Measurements from ENCODE around the gene DIP2C. TPM values are rescaled to one million over a fixed set of nuclear protein-coding genes. Genes with fewer than 3 reads are reported as not detected.

The DIP2C gene
- total and polyA plus RNA-seq, 2 donors from 2014 or later, result 6.2 to 22.6 TPM

DNA sequence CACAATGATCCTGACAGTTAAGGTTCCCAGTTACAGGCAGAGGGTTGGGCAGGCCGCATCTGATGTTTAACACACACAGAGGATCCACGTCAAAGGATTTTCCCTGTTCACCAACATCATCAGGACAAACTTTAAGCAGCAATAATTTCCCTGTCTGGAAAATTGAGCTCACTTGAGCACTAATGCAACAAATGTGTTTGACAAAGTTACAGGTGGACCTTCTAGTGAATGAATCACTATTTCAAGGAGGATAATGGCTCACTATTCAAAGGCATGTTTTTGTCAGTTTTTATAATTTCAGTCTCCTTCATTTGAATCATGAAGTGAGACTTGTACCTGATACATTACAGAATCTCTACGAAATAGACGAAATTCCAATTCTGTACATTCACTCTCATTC, 127.3 kb downstream of the DIP2C start:
- Histone ChIP-seq H3K9ac (ENCODE audit: low read length in 3 of 3) (no peak overlapping the region), H3K36me3 (ENCODE audit: control insufficient read depth in 2 of 3, insufficient read depth in 3 of 3, low read length in 3 of 3) (no peaks in the 10 kb centered on the region), H3K27ac (ENCODE audit: low read depth in 2 of 2, low read length in 2 of 2) (peak overlapping the region in 1 of 2 donors; percentile 28), H3K4me1 (ENCODE audit: control insufficient read depth in 2 of 3, insufficient read depth in 2 of 3, low read depth in 1 of 3, low read length in 3 of 3) (peaks cover 5 to 43% (median 28%) of the 10 kb centered on the region in 3 donors), H3K27me3 (ENCODE audit: control insufficient read depth, insufficient read depth, low read length) (no peaks in the 10 kb centered on the region), H3K4me3 (ENCODE audit: low read length in 3 of 3) (no peak overlapping the region), H3K9me3 (ENCODE audit: control insufficient read depth in 2 of 3, insufficient read depth in 1 of 3, low read length in 3 of 3) (peaks cover 0 to 11% (median 0%) of the 10 kb centered on the region in 3 donors)
- TF ChIP-seq, protein P1, sequence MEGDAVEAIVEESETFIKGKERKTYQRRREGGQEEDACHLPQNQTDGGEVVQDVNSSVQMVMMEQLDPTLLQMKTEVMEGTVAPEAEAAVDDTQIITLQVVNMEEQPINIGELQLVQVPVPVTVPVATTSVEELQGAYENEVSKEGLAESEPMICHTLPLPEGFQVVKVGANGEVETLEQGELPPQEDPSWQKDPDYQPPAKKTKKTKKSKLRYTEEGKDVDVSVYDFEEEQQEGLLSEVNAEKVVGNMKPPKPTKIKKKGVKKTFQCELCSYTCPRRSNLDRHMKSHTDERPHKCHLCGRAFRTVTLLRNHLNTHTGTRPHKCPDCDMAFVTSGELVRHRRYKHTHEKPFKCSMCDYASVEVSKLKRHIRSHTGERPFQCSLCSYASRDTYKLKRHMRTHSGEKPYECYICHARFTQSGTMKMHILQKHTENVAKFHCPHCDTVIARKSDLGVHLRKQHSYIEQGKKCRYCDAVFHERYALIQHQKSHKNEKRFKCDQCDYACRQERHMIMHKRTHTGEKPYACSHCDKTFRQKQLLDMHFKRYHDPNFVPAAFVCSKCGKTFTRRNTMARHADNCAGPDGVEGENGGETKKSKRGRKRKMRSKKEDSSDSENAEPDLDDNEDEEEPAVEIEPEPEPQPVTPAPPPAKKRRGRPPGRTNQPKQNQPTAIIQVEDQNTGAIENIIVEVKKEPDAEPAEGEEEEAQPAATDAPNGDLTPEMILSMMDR (IDR thresholded peaks at IDR 0.05; ENCODE audit: borderline replicate concordance, extremely low read depth, insufficient read depth), result no peak
- FAIRE-seq, result no peak
- no peak for DNase-seq
- intact Hi-C loops (cut with DNase I), result no loop called here

DNA sequence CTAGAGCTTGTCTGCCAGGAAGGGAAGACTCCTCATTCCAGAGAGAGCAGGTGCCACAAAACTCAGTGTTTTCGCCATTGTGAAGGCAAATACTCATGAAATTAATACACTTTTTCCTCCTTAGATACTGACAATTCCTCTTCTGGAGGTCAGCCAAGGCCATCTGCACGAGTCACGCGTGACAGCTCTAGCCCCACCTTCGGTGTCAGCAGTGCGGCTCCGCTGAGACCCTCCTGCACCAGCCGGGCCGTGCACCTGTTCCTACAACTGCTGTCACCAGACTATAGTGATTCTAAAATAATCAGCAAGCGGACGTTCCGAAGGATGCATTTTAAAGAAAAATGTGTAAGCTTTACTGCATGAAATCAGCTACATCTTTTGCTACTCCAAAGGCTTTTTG, 127.7 kb downstream of the DIP2C start:
- H3K4me3 ChIP-seq (ENCODE audit: low read length in 3 of 3), result no peak overlapping the region
- DNase-seq (no peak), FAIRE-seq (no peak)
- H3K4me1 ChIP-seq (ENCODE audit: control insufficient read depth in 2 of 3, insufficient read depth in 2 of 3, low read depth in 1 of 3, low read length in 3 of 3), result peaks cover 5 to 40% (median 30%) of the 10 kb centered on the region in 3 donors
- H3K9me3 ChIP-seq (ENCODE audit: control insufficient read depth in 2 of 3, insufficient read depth in 1 of 3, low read length in 3 of 3), result peaks cover 0 to 11% (median 0%) of the 10 kb centered on the region in 3 donors
- H3K27me3 ChIP-seq (ENCODE audit: control insufficient read depth, insufficient read depth, low read length), result no peaks in the 10 kb centered on the region
- TF ChIP-seq, protein P1 (IDR thresholded peaks at IDR 0.05; ENCODE audit: borderline replicate concordance, extremely low read depth, insufficient read depth), result no peak
- no peak overlapping the region for H3K9ac ChIP-seq (ENCODE audit: low read length in 3 of 3)
- no peaks in the 10 kb centered on the region for H3K36me3 ChIP-seq (ENCODE audit: control insufficient read depth in 2 of 3, insufficient read depth in 3 of 3, low read length in 3 of 3)
- intact Hi-C loops (cut with DNase I), result no loop called here
- peak overlapping the region in 1 of 2 donors; percentile 28 for H3K27ac ChIP-seq (ENCODE audit: low read depth in 2 of 2, low read length in 2 of 2)

DNA sequence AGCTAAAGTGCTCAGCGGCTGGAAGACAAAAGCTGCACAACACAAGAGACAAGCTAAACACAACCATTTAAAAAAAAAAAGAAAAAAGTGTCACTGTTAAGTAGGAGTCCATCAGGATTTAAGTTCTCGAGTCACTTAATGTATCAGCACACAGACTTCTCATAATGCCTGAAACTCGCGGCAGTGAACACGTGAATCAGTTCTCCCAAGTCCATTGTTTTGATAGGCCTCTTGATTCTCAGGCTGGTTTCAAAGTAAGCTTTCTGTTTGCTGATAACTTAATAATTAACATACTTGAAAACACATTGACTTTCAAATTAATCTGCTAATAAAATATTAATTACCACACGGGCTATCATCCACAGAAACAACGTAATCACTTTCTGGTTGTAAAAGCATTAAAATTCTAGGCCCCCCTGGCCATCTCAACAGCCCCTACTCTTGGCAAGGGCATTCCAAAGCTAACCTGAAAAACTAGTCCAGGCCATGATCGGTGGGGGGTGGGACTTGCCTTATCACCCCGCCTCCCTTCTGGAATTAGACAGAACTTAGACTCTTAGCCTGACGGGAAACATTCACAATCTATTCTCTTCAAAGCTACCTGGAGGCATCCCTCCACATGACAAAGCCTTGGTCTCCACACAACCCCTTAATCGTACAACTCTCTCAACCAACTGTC, 129.0 kb downstream of the DIP2C start:
- DNase-seq, result peak in 1 of 5 donors; percentile 80
- H3K4me1 ChIP-seq (ENCODE audit: control insufficient read depth in 2 of 3, insufficient read depth in 2 of 3, low read depth in 1 of 3, low read length in 3 of 3), result peaks cover 5 to 36% (median 29%) of the 10 kb centered on the region in 3 donors
- FAIRE-seq, result peak; percentile 69
- no peaks in the 10 kb centered on the region for H3K27me3 ChIP-seq (ENCODE audit: control insufficient read depth, insufficient read depth, low read length)
- intact Hi-C loops (cut with DNase I), result no loop called here
- TF ChIP-seq, protein P1 (IDR thresholded peaks at IDR 0.05; ENCODE audit: borderline replicate concordance, extremely low read depth, insufficient read depth), result no peak
- H3K27ac ChIP-seq (ENCODE audit: low read depth in 2 of 2, low read length in 2 of 2), result peak overlapping the region; percentile 8 to 53
- H3K9me3 ChIP-seq (ENCODE audit: control insufficient read depth in 2 of 3, insufficient read depth in 1 of 3, low read length in 3 of 3), result peaks cover 0 to 11% (median 0%) of the 10 kb centered on the region in 3 donors
- H3K4me3 ChIP-seq (ENCODE audit: low read length in 3 of 3), result peak overlapping the region in 2 of 3 donors; percentile 10 to 33
- H3K9ac ChIP-seq (ENCODE audit: low read length in 3 of 3), result peak overlapping the region in 1 of 3 donors; percentile 56
- no peaks in the 10 kb centered on the region for H3K36me3 ChIP-seq (ENCODE audit: control insufficient read depth in 2 of 3, insufficient read depth in 3 of 3, low read length in 3 of 3)

Data from kidney (tissue), 14 donors.